Endothelial cell of umbilical vein (primary cell): Measurements from ENCODE around the gene MAGEA10.

Source experiments
- CTCF ChIP-seq, 2 donors: IDR thresholded peaks; 1 replicate in 1 of 2; 2 replicates in 1 of 2; pipeline ENCODE4 v1.5.1; 2011; ENCODE audit warnings: low read length in 2 of 2, mild to moderate bottlenecking in 2 of 2, moderate library complexity in 2 of 2, control low read depth in 1 of 2, inconsistent platforms in 1 of 2, low read depth in 1 of 2; ENCODE audit not compliant: insufficient read depth in 1 of 2; ENCODE audit errors: extremely low read depth in 1 of 2
- EZH2 ChIP-seq: IDR thresholded peaks from 2 replicates; pipeline ENCODE4 v1.6.1; 2012; ENCODE audit warnings: borderline replicate concordance, low read depth, mild to moderate bottlenecking, moderate library complexity, low read length, inconsistent platforms; ENCODE audit not compliant: severe bottlenecking
- MAX ChIP-seq: IDR thresholded peaks from 2 replicates; pipeline ENCODE4 v1.6.1; 2011; ENCODE audit not compliant: insufficient read depth, insufficient read length
- POLR2A ChIP-seq: IDR thresholded peaks from 2 replicates; pipeline ENCODE4 v1.6.1; 2012; ENCODE audit warnings: low read depth, mild to moderate bottlenecking, control low read depth, low read length

- TF ChIP-seq MAX, result no peak
- no peak for TF ChIP-seq EZH2
- no peak for TF ChIP-seq CTCF (IDR thresholded peaks at IDR 0.05; ENCODE audit: extremely low read depth in 1 of 2, insufficient read depth in 1 of 2, low read depth in 1 of 2, low read length in 2 of 2)
- TF ChIP-seq POLR2A, result no peak
Measured at GRCh38 chrX:152139589-152139988, 1.2 kb upstream of the MAGEA10 start.
